RWPE1 (cell line): Measurements from ENCODE around the gene LTN1.

Source experiments
- CTCF ChIA-PET: fragments of 350-600 bp; sonication (Branson Sonifier 250); formaldehyde crosslinking; extraction: SDS; loops from one replicate; lab custom pipeline; 2021; lab: Yijun Ruan, JAX
- POLR2A ChIA-PET: fragments of 400-600 bp; formaldehyde crosslinking; extraction: SDS; loops from one replicate; lab custom pipeline; 2020; ENCODE audit warnings: antibody characterized with exemption; ENCODE audit not compliant: low non-redundant PET; lab: Yijun Ruan, JAX
- DNase-seq: peaks from one replicate; pipeline ENCODE4 v3.0.0; 2012; ENCODE audit warnings: low spot score
- H3K27ac ChIP-seq: fragments of 450-650 bp; 2 replicates; pipeline ENCODE4 v1.5.1; 2017
- CTCF ChIP-seq: fragments of 450-650 bp; conservative IDR thresholded peaks from 2 replicates; pipeline ENCODE4 v1.5.1; 2017; ENCODE audit warnings: low read depth, mild to moderate bottlenecking

Gene LTN1

GRCh38 chr21:28959367-28960099, 33.1 kb downstream of the LTN1 start:
- TF ChIP-seq CTCF = no peak
- CTCF ChIA-PET = interaction anchor here (0.7 kb wide), 1 partner anchor 20 kb away, joined by 4 read pairs; no protein-coding TSS in a partner anchor

GRCh38 chr21:28953247-28953646, 39.4 kb downstream of the LTN1 start:
- no peak for DNase-seq
- TF ChIP-seq CTCF = no peak
- CTCF ChIA-PET = no interaction called here
- POLR2A ChIA-PET = no interaction called here
- H3K27ac ChIP-seq = no peak overlapping the region

More at GRCh38 chr21:28959367-28960099, 33.1 kb downstream of the LTN1 start:
- POLR2A ChIA-PET = no interaction called here
- no peak overlapping the region for H3K27ac ChIP-seq
- no peak for DNase-seq

- CTCF ChIA-PET = no interaction called here
- H3K27ac ChIP-seq = no peak overlapping the region
- no peak for DNase-seq
- no peak for TF ChIP-seq CTCF
- POLR2A ChIA-PET = no interaction called here
These were observed 40.0 kb downstream of the LTN1 start for GRCh38 chr21:28952686-28953085.

GRCh38 chr21:28949318-28949717, 43.4 kb downstream of the LTN1 start:
- CTCF ChIA-PET = no interaction called here
- POLR2A ChIA-PET = no interaction called here
- TF ChIP-seq CTCF = no peak
- no peak overlapping the region for H3K27ac ChIP-seq
- DNase-seq = no peak

GRCh38 chr21:28944296-28944695, 48.4 kb downstream of the LTN1 start:
- ChIA-PET POLR2A (no interaction called here), CTCF (interaction anchor here (0.6 kb wide), 1 partner anchor 160 kb away, joined by 3 read pairs; no protein-coding TSS in a partner anchor)
- no peak for TF ChIP-seq CTCF
- no peak overlapping the region for H3K27ac ChIP-seq
- no peak for DNase-seq

- ChIA-PET CTCF (interaction anchor here (0.6 kb wide), 1 partner anchor 161 kb away, joined by 3 read pairs; no protein-coding TSS in a partner anchor), POLR2A (no interaction called here)
- no peak for TF ChIP-seq CTCF
- DNase-seq = no peak
- H3K27ac ChIP-seq = no peak overlapping the region
These were observed 49.0 kb downstream of the LTN1 start for GRCh38 chr21:28943631-28944030.
